ENCODE measurements around the gene SRCAP.

Gene SRCAP

DNA sequence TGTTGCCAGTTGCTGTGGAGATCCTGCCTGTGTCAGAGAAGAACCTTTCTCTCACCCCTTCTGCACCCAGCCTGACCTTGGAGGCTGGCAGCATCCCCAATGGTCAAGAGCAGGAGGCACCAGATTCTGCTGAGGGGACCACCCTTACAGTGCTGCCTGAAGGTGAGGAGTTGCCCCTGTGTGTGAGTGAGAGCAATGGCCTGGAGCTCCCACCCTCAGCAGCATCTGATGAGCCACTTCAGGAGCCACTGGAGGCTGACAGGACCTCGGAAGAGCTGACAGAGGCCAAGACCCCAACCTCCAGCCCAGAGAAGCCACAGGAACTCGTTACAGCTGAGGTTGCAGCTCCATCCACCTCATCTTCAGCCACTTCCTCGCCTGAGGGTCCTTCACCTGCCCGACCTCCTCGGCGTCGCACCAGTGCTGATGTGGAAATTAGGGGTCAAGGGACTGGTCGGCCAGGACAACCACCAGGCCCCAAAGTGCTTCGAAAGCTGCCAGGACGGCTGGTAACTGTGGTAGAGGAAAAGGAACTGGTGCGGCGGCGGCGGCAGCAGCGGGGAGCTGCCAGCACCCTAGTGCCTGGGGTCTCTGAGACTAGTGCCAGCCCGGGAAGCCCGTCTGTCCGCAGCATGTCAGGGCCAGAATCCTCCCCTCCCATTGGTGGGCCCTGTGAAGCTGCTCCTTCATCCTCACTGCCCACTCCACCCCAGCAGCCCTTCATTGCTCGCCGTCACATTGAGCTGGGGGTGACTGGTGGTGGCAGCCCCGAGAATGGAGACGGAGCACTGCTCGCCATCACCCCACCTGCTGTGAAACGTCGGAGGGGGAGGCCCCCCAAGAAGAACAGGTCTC lies 39.0 kb downstream of the SRCAP start:
- no peak for DNase-seq

DNA sequence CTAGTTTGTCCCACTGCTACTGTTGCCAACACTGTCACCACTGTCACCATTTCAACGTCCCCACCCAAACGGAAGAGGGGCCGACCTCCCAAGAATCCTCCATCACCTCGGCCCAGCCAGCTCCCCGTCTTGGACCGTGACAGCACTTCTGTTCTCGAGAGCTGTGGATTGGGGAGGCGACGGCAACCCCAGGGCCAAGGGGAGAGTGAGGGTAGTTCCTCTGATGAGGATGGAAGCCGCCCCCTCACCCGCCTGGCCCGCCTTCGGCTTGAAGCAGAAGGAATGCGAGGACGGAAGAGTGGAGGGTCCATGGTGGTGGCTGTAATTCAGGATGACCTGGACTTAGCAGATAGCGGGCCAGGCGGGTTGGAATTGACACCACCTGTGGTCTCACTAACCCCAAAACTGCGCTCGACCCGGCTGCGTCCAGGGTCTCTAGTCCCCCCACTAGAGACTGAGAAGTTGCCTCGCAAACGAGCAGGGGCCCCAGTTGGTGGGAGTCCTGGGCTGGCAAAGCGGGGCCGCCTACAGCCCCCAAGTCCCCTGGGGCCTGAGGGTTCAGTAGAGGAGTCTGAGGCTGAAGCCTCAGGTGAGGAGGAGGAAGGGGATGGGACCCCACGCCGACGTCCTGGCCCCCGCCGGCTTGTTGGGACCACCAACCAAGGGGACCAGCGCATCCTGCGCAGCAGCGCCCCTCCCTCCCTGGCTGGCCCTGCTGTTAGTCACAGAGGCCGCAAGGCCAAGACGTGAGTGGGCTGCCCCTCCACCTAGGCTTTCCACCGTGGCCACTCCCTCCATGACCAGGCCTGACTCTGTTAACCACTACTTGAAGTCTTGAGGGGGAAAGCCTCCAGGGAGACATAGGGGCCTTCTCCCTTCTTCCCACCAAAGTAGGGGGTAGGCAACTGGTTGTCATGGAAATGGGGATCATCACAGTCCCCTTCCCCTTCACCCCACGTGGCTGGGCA lies 40.3 kb downstream of the SRCAP start:
- DNase-seq: no peak

GRCh38 chr16:30740364-30741251 lies 41.6 kb downstream of the SRCAP start:
- no peak for DNase-seq

DNA sequence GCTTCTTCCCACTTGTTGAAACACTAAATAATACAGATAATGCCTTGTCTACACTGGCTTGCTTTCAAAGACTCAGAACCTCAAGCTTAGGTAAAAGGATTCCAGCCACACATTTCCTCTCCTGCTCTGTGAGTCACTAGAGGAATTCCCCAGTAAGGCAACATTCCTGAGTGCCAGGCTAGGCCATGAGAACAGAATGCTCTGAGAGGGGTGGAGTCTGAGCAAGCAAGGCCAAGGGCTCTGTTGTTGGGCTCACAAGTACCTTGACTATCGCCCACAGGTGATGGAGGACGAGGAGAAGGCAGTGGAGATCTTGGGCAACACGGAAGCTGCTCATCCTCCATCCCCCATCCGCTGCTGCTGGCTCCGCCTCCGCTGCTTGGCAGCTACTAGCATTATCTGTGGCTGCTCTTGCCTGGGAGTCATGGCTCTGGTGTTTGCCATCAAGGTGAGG lies 42.5 kb downstream of the SRCAP start:
- no peak for DNase-seq

DNA sequence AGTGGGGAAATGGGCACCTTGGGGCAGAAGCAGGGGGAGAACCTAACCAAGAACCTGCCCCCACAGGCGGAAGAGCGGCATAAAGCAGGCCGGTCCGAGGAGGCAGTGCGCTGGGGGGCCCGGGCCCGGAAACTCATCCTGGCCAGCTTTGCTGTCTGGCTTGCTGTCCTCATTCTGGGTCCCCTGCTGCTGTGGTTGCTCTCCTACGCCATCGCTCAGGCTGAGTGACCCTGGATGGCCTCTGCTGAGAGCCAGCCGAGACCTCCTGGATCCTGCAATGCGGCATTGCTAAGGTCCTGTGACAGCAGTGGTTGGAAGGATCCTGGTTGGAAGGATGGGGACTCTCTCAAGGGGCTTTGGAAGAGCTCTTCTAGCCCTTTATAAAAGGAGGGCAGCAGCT lies 44.7 kb downstream of the SRCAP start:
- DNase-seq: no peak

- no peak for DNase-seq
Measured at GRCh38 chr16:30744183-30744582, 45.2 kb downstream of the SRCAP start.

GRCh38 chr16:30745082-30745481 lies 46.1 kb downstream of the SRCAP start:
- DNase-seq: no peak

DNA sequence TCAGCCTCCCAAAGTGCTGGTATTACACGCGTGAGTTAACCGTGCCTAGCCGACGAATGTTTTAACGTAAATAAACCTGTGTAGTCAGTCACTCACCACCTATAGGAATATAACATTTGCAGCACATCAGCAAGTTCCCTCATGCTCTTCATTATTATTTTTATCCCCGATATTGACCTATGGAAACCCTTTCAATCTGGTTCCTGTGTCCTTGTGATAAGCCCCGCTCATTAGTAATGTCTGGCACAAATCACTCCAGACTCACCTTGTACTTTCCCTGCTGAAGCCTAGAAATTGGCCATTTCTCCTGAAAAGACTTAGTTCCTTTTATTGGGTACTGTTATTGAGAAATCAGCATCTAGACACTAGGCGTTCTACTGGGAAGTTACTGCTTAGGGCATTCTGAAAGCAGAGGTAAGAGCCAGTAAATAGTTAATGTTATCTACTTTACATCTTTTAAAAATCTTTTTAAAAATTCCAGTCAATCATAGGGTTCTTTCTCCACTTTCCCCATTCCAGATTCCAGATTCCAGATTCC lies 47.7 kb downstream of the SRCAP start:
- DNase-seq: no peak

GRCh38 chr16:30747331-30747730 lies 48.4 kb downstream of the SRCAP start:
- DNase-seq: no peak

DNA sequence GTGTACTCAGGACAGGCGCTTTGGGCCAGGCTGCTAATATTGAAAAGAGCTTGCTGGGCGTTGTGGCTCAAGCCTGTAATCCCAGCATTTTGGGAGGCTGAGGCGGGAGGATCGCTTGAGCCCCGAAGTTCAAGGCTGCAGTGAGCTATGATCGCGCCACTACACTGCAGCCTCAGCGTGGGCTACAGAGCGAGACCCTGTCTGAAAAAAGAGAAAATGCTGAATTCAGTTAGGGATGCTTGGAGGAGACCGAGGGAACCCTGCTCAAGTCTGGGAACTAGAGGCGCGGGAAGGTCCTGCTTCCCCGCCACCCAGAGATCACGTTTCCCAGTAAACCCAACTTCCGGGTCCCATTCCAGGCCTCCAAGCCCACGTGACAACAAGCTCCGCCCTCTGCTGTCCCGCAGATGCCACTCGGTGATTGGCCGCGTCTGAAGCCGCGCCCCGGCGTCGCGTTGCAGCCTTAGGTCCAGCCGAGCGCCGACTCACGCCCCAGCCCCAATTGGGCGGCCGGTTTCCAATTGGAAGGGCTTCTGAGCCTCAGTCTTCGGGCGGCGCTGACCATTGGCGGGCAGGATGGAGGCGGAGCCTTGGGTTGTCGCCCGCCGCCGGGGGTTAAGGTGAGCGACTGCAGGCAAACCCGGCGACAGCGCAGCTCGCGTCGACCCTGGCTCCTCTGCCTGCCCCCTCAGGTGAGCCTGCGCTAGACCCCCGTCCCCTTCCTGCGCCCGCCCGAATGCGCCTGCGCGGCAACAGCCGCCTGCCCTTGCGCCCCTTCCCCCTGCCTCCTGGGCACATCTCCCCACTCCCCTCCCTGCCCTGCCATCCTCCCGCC lies 49.0 kb downstream of the SRCAP start, which contains the start of gene PHKG2:
Gene PHKG2 (plus strand): TSS at position 627 of the 835 bp plus-strand sequence. CDS start 396 bp downstream, outside the sequence.
- DNase-seq: peak; percentile 96

- DNase-seq: no peak
Measured at GRCh38 chr16:30748634-30749445, 49.9 kb downstream of the SRCAP start.

- no peak for DNase-seq
Measured at GRCh38 chr16:30750201-30750600, 51.2 kb downstream of the SRCAP start.

GRCh38 chr16:30750876-30751465 lies 52.0 kb downstream of the SRCAP start:
- DNase-seq: no peak

- DNase-seq: no peak
Measured at GRCh38 chr16:30753596-30753995, 54.6 kb downstream of the SRCAP start.

GRCh38 chr16:30755955-30756780 lies 57.2 kb downstream of the SRCAP start:
- no peak for DNase-seq

DNA sequence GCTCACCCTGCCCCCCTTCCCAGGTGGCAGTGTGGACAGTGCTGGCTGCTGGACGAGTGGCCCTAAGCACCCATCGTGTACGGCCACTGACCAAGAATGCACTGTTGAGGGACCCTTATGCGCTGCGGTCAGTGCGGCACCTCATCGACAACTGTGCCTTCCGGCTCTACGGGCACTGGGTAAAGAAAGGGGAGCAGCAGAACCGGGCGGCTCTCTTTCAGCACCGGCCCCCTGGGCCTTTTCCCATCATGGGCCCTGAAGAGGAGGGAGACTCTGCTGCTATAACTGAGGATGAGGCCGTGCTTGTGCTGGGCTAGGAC lies 57.8 kb downstream of the SRCAP start:
- no peak for DNase-seq

GRCh38 chr16:30757316-30757715 lies 58.3 kb downstream of the SRCAP start:
- DNase-seq: no peak

DNA sequence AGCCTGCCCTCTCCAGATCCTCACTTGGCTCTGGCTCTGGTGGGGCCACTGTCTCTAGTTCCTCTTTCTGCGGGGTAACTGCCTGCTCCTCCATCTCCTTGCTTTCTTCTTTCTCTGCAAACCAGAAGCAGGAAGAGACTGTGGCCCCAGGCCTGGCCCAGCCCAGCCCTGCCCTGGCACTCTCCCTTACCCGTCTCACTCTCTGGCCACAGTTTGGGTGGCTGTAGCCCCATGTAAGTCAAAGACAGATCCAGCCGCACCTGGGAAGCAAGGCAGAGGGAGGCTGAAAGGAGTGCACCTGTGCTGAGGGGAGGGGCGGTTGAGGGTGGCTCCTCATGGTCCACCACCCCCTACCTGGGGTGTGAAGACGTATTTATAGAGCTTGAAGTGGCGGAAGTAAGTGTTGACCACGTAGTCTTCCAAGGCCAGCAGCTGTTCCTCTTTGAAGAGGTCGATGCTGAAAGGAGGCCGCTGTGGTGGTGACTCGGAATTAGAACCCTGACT lies 60.1 kb downstream of the SRCAP start:
- peak; percentile 87 for DNase-seq

- no peak for DNase-seq
Measured at GRCh38 chr16:30760001-30760559, 61.1 kb downstream of the SRCAP start.
